HG02642 (cell line): ENCODE data around the gene TRIM2.

Source experiments
- ATAC-seq: cut with Tn5 transposase; IDR thresholded peaks from one replicate; pipeline ENCODE4 v1.9.1; 2021; ENCODE audit warnings: mild to moderate bottlenecking; ENCODE audit not compliant: unreplicated experiment, poor library complexity

TRIM2 gene

GRCh38 chr4:153269218-153269990 lies 65.2 kb downstream of the TRIM2 start:
- ATAC-seq, result no peak

DNA sequence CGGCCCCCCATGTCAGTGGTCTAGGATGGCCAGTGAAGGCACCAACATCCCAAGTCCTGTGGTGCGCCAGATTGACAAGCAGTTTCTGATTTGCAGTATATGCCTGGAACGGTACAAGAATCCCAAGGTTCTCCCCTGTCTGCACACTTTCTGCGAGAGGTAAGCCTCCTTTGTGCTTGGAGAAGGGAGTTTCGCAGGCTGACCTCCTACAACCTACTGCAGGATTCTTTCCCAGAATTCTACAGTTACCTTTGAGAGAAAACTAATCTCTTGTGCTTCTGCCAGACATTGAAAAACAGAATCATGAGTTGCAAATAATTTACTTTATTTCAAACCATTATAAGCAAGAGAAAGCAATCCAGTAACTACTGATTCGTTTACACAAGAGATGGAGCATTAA lies 66.1 kb downstream of the TRIM2 start:
- no peak for ATAC-seq

GRCh38 chr4:153271820-153272219 lies 67.6 kb downstream of the TRIM2 start:
- no peak for ATAC-seq

DNA sequence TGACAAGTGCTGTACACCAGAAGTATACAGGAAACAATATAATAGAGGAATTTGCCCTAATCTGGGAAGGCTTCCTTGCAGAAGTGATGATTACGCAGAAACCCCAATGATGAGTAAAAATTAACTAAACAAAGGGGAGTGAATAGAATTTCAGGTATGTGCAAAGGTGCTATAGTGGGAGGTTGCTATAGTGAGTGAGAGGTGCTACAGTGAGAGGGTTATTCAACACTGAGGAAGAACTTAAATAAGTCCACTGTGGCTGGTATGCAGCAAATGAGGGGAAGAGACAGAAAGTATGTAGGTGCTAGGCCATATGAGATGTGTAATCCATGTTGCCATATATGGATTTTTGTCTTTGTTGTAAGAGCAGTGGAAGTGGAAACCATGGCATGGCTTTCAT lies 69.5 kb downstream of the TRIM2 start:
- no peak for ATAC-seq

DNA sequence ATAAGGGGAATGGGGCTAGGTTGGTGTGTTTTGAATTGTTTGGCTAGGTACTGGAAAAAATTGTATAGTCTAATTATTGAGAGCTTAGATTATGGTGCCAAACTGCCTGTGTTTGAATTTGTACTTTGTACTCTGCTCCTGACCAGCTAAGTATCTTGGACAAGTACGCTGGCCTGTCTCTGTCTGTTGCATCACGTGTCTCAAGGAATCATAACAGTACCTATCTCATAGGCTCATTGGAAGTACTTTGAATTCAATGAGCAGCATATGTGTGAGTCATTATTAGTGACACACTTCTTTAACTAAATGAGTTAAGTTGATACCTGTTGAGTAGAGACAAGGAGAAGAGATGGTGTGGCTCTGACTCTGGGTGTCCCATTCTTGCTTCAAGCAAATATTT lies 70.7 kb downstream of the TRIM2 start:
- no peak for ATAC-seq

- no peak for ATAC-seq
Observed at GRCh38 chr4:153275380-153276276, 71.4 kb downstream of the TRIM2 start.

DNA sequence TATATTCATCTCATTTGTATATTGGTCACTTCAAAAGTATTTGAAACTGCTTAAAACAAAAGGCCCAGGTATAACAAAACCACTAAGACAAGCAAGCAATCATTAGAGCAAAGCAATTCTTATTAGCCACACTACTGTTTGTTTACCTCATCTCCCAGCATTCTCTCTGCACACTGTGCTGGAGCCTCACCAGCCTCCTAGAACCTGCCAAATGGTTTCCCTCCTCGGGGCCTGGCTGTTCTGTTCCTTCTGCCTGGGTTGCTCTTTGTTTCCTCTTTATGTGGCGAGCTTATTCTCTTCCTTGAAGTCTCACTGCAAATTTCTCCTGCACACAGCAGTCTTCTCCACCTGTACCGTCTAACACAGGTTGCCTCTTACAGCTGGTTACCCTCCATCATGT lies 72.7 kb downstream of the TRIM2 start:
- ATAC-seq, result no peak

GRCh38 chr4:153281476-153281875 lies 77.2 kb downstream of the TRIM2 start:
- ATAC-seq, result no peak

DNA sequence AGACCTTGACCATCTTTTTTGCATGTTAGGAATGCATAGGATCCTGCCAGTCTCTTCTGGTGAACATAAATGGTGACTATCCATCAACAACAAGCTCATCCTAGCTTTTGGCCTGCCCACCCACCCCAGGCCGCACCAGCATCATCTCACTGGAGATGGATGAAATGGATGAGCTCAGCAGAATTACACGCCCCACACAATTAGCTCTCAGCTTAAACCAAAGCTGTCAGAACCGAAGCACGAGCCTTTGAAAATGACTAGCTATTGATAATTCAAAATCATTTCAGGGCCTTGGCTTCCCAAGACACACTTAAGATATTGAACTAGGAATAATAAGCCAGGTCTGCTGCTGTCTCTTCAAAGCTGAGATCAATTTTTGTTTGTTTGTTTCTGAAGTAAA lies 77.8 kb downstream of the TRIM2 start:
- no peak for ATAC-seq

GRCh38 chr4:153283260-153283659 lies 79.0 kb downstream of the TRIM2 start:
- no peak for ATAC-seq

GRCh38 chr4:153290134-153290533 lies 85.9 kb downstream of the TRIM2 start:
- no peak for ATAC-seq

- no peak for ATAC-seq
Observed at GRCh38 chr4:153291562-153291961, 87.3 kb downstream of the TRIM2 start.

- no peak for ATAC-seq
Observed at GRCh38 chr4:153292897-153293741, 88.9 kb downstream of the TRIM2 start.

GRCh38 chr4:153293742-153294057 lies 89.5 kb downstream of the TRIM2 start:
- no peak for ATAC-seq

GRCh38 chr4:153294631-153295030 lies 90.4 kb downstream of the TRIM2 start:
- ATAC-seq, result no peak

- ATAC-seq, result no peak
Observed at GRCh38 chr4:153295131-153295755, 91.0 kb downstream of the TRIM2 start.

DNA sequence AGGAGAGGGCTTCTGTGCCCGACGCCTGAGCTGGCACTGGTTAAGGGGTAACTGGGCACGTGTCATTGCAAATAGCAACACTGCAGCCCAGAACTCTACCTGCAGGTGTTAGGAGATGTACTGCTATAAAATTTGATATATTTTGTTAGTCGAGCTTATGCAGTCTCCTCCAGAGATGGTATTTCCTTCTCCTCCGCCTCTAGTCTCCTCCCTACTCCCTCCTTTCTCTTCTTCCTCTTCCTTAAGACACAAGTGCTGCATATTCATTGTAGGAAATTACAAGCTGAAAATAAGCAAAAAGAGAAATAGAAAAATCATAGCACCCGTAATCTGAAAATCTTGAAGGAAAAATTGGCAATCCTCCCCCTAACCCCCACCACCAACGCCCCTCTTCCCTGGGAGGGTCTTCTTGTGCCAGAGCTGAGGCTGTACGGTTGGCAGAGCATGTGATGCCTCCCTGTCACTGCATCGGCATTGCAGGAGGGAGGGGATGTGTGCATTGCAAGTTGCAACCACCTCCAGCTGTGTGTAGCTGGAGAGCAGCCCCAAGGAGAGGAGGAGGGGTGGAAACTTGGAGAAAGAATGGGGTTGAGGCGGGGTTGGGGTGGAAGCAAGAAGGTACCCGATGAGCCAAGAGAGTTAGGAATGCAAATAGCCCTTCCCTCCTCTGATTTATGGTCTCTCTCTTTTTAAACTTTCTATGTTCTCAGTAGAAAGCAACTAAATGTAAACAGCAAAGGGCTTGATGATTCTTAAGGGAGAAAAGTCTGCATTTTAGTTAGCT lies 92.0 kb downstream of the TRIM2 start:
- no peak for ATAC-seq

DNA sequence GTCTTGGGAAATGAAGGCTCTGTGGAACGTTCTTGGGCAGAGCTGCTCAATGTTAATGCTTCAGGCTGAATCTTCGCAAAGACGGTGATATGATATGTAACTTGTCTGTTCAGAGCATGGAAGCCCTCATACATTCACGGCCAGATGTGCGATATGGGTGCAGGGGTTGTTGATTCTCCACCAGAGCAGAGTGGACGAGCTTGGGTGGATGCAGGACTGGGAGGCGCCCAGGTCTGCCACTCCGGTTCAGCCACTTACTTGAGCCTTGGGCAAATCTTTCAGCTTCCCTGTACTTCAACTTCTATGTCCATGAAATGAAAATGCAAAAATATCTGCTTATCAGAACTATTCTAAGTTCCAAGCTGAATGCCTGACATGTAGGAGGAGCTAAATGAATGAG lies 92.9 kb downstream of the TRIM2 start:
- ATAC-seq, result no peak

DNA sequence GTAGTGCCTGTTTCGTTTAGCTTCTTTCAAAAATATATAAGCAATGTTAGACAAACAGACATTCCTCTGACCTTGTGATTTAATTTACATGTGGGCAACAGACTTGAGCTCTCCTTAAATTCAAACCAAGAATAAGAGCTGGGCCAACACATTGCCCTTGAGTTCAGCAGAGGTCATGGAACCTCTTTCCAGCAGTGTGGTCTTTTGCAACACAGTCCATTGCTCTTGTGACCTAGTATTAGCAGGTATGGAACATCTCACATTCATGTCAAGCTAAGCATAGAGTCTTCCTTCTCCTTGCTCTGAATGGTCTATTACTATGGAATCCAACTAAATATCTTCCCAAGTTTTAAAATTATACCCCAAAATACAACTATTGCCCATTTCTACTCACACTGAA lies 106.5 kb downstream of the TRIM2 start:
- no peak for ATAC-seq

DNA sequence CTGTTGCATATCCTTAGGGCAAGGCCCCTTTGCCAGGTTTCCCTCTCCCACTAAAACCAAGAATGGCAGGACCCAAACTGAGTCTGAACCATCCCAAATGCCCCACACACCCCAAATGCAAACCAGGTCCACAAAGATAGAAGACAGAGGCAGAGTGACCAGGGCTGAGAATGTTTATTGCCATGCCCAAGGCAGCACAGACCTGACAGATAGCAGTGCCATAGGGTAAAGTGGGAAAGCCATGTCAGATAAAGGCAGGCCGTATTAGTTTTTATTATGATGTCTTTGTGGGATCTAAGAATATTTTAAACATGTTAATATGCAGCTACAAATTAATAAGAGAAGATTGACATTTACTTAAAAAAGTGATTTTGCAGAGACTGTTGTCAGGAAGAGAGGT lies 110.7 kb downstream of the TRIM2 start:
- no peak for ATAC-seq
